Measurements from ENCODE around the gene SLAIN1.
A peak's percentile ranks its signal among the peaks of the same experiment; 100 is the strongest.

SLAIN1 gene

GRCh38 chr13:77696879-77697216 is 639 bp upstream of the SLAIN1 start:
- H3K4me3 ChIP-seq (replicated peaks; ENCODE audit: low read depth, low read length), result no peak overlapping the region
- no peak for TF ChIP-seq CTCF (IDR thresholded peaks at IDR 0.05; ENCODE audit: low read depth, low read length, missing control alignments)
- DNase-seq (ENCODE audit: extremely low read depth, low read depth), result no peak

- peak overlapping the region; percentile 20; the same call in 1 of the 2 replicates for H3K4me3 ChIP-seq (replicated peaks; ENCODE audit: low read depth, low read length)
- no peak for TF ChIP-seq CTCF (IDR thresholded peaks at IDR 0.05; ENCODE audit: low read depth, low read length, missing control alignments)
- DNase-seq (ENCODE audit: extremely low read depth, low read depth), result no peak
These were observed 943 bp downstream of the SLAIN1 start for GRCh38 chr13:77698201-77699058.

- DNase-seq (ENCODE audit: extremely low read depth, low read depth), result no peak
- TF ChIP-seq CTCF (IDR thresholded peaks at IDR 0.05; ENCODE audit: low read depth, low read length, missing control alignments), result no peak
- H3K4me3 ChIP-seq (replicated peaks; ENCODE audit: low read depth, low read length), result peak overlapping the region; percentile 20; the same call in 1 of the 2 replicates
These were observed 1.7 kb downstream of the SLAIN1 start for GRCh38 chr13:77699059-77699680.

GRCh38 chr13:77701305-77701704 is 3.8 kb downstream of the SLAIN1 start:
- H3K4me3 ChIP-seq (replicated peaks; ENCODE audit: low read depth, low read length), result no peak overlapping the region
- no peak for DNase-seq (ENCODE audit: extremely low read depth, low read depth)

GRCh38 chr13:77702366-77702765 is 4.9 kb downstream of the SLAIN1 start:
- no peak for TF ChIP-seq CTCF (IDR thresholded peaks at IDR 0.05; ENCODE audit: low read depth, low read length, missing control alignments)
- DNase-seq (ENCODE audit: extremely low read depth, low read depth), result no peak
- H3K4me3 ChIP-seq (replicated peaks; ENCODE audit: low read depth, low read length), result no peak overlapping the region

More at GRCh38 chr13:77701305-77701704, 3.8 kb downstream of the SLAIN1 start:
- no peak for TF ChIP-seq CTCF (IDR thresholded peaks at IDR 0.05; ENCODE audit: low read depth, low read length, missing control alignments)

GRCh38 chr13:77703408-77703807 is 5.9 kb downstream of the SLAIN1 start:
- no peak overlapping the region for H3K4me3 ChIP-seq (replicated peaks; ENCODE audit: low read depth, low read length)
- DNase-seq (ENCODE audit: extremely low read depth, low read depth), result no peak
- no peak for TF ChIP-seq CTCF (IDR thresholded peaks at IDR 0.05; ENCODE audit: low read depth, low read length, missing control alignments)
